Prostate gland (tissue), 2 donors: ENCODE data around the gene GOLGA6C.

Experiments
- CTCF ChIP-seq, 4 experiments: fragments of 200-600 bp in 2 of 4; fragments of 450-650 bp in 2 of 4; sonication (generic) in 2 of 4; IDR thresholded peaks; 1 replicate in 3 of 4; 2 replicates in 1 of 4; pipeline ENCODE4 v1.5.1; 2016 to 2019; ENCODE audit warnings: antibody characterized with exemption in 4 of 4, mild to moderate bottlenecking in 2 of 4, moderate library complexity in 2 of 4
- POLR2A ChIP-seq: fragments of 450-650 bp; IDR thresholded peaks from one replicate; pipeline ENCODE4 v1.6.1; 2016; ENCODE audit warnings: antibody characterized with exemption, mild to moderate bottlenecking
- POLR2AphosphoS5 ChIP-seq: sonication (generic); formaldehyde crosslinking; IDR thresholded peaks from one replicate; pipeline ENCODE4 v1.6.1; 2017; ENCODE audit warnings: antibody characterized with exemption

- TF ChIP-seq CTCF (IDR thresholded peaks at IDR 0.05) (no peak), POLR2A (no peak), POLR2AphosphoS5 (no peak)
Observed at GRCh38 chr15:75309711-75310110, 51.6 kb downstream of the GOLGA6C start.
